Measurements from ENCODE around the gene IL17C. TPM values are rescaled to one million over a fixed set of nuclear protein-coding genes. Genes with fewer than 3 reads are reported as not detected.
A peak's percentile ranks its signal among the peaks of the same experiment; 100 is the strongest.

IL17C gene
- total RNA-seq, 1 donor from 2014 or later, result not detected

GRCh38 chr16:88672776-88673175 lies 34.4 kb downstream of the IL17C start:
- Histone ChIP-seq H3K27me3 (no peaks in the 10 kb centered on the region), H3K36me3 (no peaks in the 10 kb centered on the region), H3K9me3 (no peaks in the 10 kb centered on the region), H3K4me3 (no peak overlapping the region), H3K4me1 (no peaks in the 10 kb centered on the region), H3K27ac (no peak overlapping the region)
- intact Hi-C loops (cut with DNase I), result no loop called here
- no peak for DNase-seq
- TF ChIP-seq CTCF (IDR thresholded peaks at IDR 0.05), result peak; percentile 25
- ATAC-seq, result peak; percentile 53

- TF ChIP-seq CTCF (IDR thresholded peaks at IDR 0.05), result no peak
- H3K27ac ChIP-seq, result no peak overlapping the region
- ATAC-seq, result no peak
Observed at GRCh38 chr16:88673716-88674379, 35.5 kb downstream of the IL17C start.

GRCh38 chr16:88676502-88677242 lies 38.3 kb downstream of the IL17C start:
- intact Hi-C loops (cut with DNase I), result no loop called here
- no peak for ATAC-seq
- no peak overlapping the region for H3K27ac ChIP-seq

More at GRCh38 chr16:88673716-88674379, 35.5 kb downstream of the IL17C start:
- Histone ChIP-seq H3K9me3 (no peaks in the 10 kb centered on the region), H3K4me3 (no peak overlapping the region), H3K36me3 (no peaks in the 10 kb centered on the region), H3K27me3 (no peaks in the 10 kb centered on the region), H3K4me1 (no peaks in the 10 kb centered on the region)
- intact Hi-C loops (cut with DNase I), result no loop called here
- no peak for DNase-seq

GRCh38 chr16:88677721-88678120 lies 39.3 kb downstream of the IL17C start:
- H3K27ac ChIP-seq, result no peak overlapping the region
- TF ChIP-seq CTCF (IDR thresholded peaks at IDR 0.05), result no peak
- no peaks in the 10 kb centered on the region for H3K9me3 ChIP-seq
- DNase-seq, result no peak
- peaks cover 5% of the 10 kb centered on the region for H3K27me3 ChIP-seq
- peaks cover 12% of the 10 kb centered on the region for H3K4me1 ChIP-seq
- H3K36me3 ChIP-seq, result no peaks in the 10 kb centered on the region
- no peak overlapping the region for H3K4me3 ChIP-seq
- intact Hi-C loops (cut with DNase I), result no loop called here
- no peak for ATAC-seq

More at GRCh38 chr16:88676502-88677242, 38.3 kb downstream of the IL17C start:
- H3K27me3 ChIP-seq, result no peaks in the 10 kb centered on the region
- no peak for DNase-seq
- TF ChIP-seq CTCF (IDR thresholded peaks at IDR 0.05), result no peak
- H3K36me3 ChIP-seq, result no peaks in the 10 kb centered on the region
- H3K9me3 ChIP-seq, result no peaks in the 10 kb centered on the region
- H3K4me3 ChIP-seq, result no peak overlapping the region
- H3K4me1 ChIP-seq, result peaks cover 7% of the 10 kb centered on the region

- DNase-seq, result no peak
- no peaks in the 10 kb centered on the region for H3K9me3 ChIP-seq
- H3K27me3 ChIP-seq, result peaks cover 5% of the 10 kb centered on the region
- H3K36me3 ChIP-seq, result no peaks in the 10 kb centered on the region
- ATAC-seq, result no peak
- no peak overlapping the region for H3K27ac ChIP-seq
- intact Hi-C loops (cut with DNase I), result no loop called here
- no peak overlapping the region for H3K4me3 ChIP-seq
- peaks cover 12% of the 10 kb centered on the region for H3K4me1 ChIP-seq
- TF ChIP-seq CTCF (IDR thresholded peaks at IDR 0.05), result no peak
Observed at GRCh38 chr16:88678224-88678979, 40.0 kb downstream of the IL17C start.

Data from upper lobe of right lung (tissue), 1 donor.